NCI-H345 treated with DMSO at 0.1 percent for 48 hours (cell line): ENCODE data around the gene ROBO3.

Source experiments
- DNase-seq: peaks from one replicate; lab custom pipeline; 2025; ENCODE audit not compliant: unreplicated experiment; lab: John Stamatoyannopoulos, UW

The ROBO3 gene

GRCh38 chr11:124891373-124891861 is 26.2 kb downstream of the ROBO3 start:
- DNase-seq, result no peak

- DNase-seq, result no peak
These were observed 26.9 kb downstream of the ROBO3 start for GRCh38 chr11:124892146-124892545.

GRCh38 chr11:124892750-124893454 is 27.7 kb downstream of the ROBO3 start:
- DNase-seq, result no peak

- no peak for DNase-seq
These were observed 28.7 kb downstream of the ROBO3 start for GRCh38 chr11:124893781-124894401.

- no peak for DNase-seq
These were observed 29.6 kb downstream of the ROBO3 start for GRCh38 chr11:124894606-124895430.

GRCh38 chr11:124895471-124895971 is 30.3 kb downstream of the ROBO3 start:
- no peak for DNase-seq

- no peak for DNase-seq
These were observed 31.0 kb downstream of the ROBO3 start for GRCh38 chr11:124896071-124896750.

GRCh38 chr11:124896821-124897391 is 31.7 kb downstream of the ROBO3 start:
- no peak for DNase-seq

GRCh38 chr11:124897674-124898262 is 32.5 kb downstream of the ROBO3 start, which contains the start of gene ROBO4:
Gene ROBO4, minus strand, starts transcription at chr11:124897865. Its CDS starts 70 bp downstream, at chr11:124897795.
- DNase-seq, result no peak

- DNase-seq, result no peak
These were observed 33.0 kb downstream of the ROBO3 start for GRCh38 chr11:124898263-124898680.

GRCh38 chr11:124898711-124899110 is 33.5 kb downstream of the ROBO3 start:
- DNase-seq, result no peak

GRCh38 chr11:124899383-124900145 is 34.3 kb downstream of the ROBO3 start:
- no peak for DNase-seq

- no peak for DNase-seq
These were observed 35.2 kb downstream of the ROBO3 start for GRCh38 chr11:124900464-124900863.

GRCh38 chr11:124902616-124903015 is 37.4 kb downstream of the ROBO3 start:
- DNase-seq, result no peak

- DNase-seq, result no peak
These were observed 50.5 kb downstream of the ROBO3 start for GRCh38 chr11:124915541-124916369.

- DNase-seq, result no peak
These were observed 51.1 kb downstream of the ROBO3 start for GRCh38 chr11:124916370-124916710.

GRCh38 chr11:124917115-124917637 is 51.9 kb downstream of the ROBO3 start:
- no peak for DNase-seq

GRCh38 chr11:124918950-124919349 is 53.7 kb downstream of the ROBO3 start, which contains the start of gene HEPN1:
Gene HEPN1, plus strand, starts transcription at chr11:124919250.
- DNase-seq, result no peak
